K562 (cell line): ENCODE measurements around the gene RC3H2. TPM values are rescaled to one million over a fixed set of nuclear protein-coding genes. Genes with fewer than 3 reads are reported as not detected.

Experiments
- ATAC-seq: fragments of 200-7000 bp; cut with Tn5 transposase; 3 replicates; pipeline ENCODE4 v1.9.1; 2020; ENCODE audit warnings: moderate library complexity
- BruUV-seq: library from RNA; stranded (reverse); fragments of 400-500 nt; replicated peaks from 2 replicates; lab custom pipeline; 2021; lab: Mats Ljungman, UMichigan
- CTCF ChIA-PET: fragments of 300-600 bp; formaldehyde crosslinking; extraction: SDS; loops from one replicate; lab custom pipeline; 2021; ENCODE audit warnings: low intra/inter-chr PET ratio; lab: Yijun Ruan, JAX
- POLR2A ChIA-PET: fragments of 300-600, 350-650 bp; sonication (Branson Sonifier 250); formaldehyde crosslinking; extraction: SDS; loops from one replicate; lab custom pipeline; 2021; ENCODE audit warnings: antibody characterized with exemption, inconsistent platforms; lab: Yijun Ruan, JAX
- DNase-seq, 4 experiments: peaks; one replicate each; pipeline versions ENCODE4 v3.0.0 to v3.0.0-alpha.2; 2011 to 2018; ENCODE audit warnings: low spot score in 3 of 4, mixed read lengths in 3 of 4; ENCODE audit errors: extremely low read depth in 1 of 4
- FAIRE-seq: peaks from 2 replicates; lab custom pipeline; 2011; peaks lifted over from hg19 to GRCh38; lab: Jason Lieb, UNC
- H2AFZ ChIP-seq: 2 replicates; pipeline ENCODE4 v1.6.0; 2011; ENCODE audit warnings: low read depth, low read length, control low read depth, inconsistent platforms
- H3K27ac ChIP-seq: fragments of 200-600 bp; 3 replicates; pipeline ENCODE4 v1.8.0; 2011; ENCODE audit warnings: low read depth, mild to moderate bottlenecking, control low read depth, inconsistent platforms, low read length, moderate library complexity, mixed read lengths; ENCODE audit errors: extremely low read depth
- H3K27me3 ChIP-seq, 2 experiments: fragments of 300-600 bp in 1 of 2; 2 replicates in 1 of 2; 3 replicates in 1 of 2; pipeline versions ENCODE4 v1.6.0 to v1.8.0; 2011; ENCODE audit warnings: inconsistent platforms in 2 of 2, low read length in 2 of 2, mild to moderate bottlenecking in 1 of 2, mixed read lengths in 1 of 2, moderate library complexity in 1 of 2; ENCODE audit not compliant: control insufficient read depth in 2 of 2, insufficient read depth in 2 of 2
- H3K36me3 ChIP-seq: fragments of 300-600 bp; 3 replicates; pipeline ENCODE4 v1.8.0; 2011; ENCODE audit warnings: mild to moderate bottlenecking, low read length, inconsistent platforms; ENCODE audit not compliant: control insufficient read depth, insufficient read depth
- H3K4me1 ChIP-seq, 2 experiments: fragments of 200-600 bp in 1 of 2; replicated peaks in 1 of 2; 2 replicates in 1 of 2; 3 replicates in 1 of 2; pipeline versions ENCODE4 v1.5.1 to v1.8.0; 2011; ENCODE audit warnings: inconsistent platforms in 2 of 2, low read length in 2 of 2, mild to moderate bottlenecking in 1 of 2, mixed read lengths in 1 of 2, moderate library complexity in 1 of 2; ENCODE audit not compliant: control insufficient read depth in 2 of 2, insufficient read depth in 2 of 2
- H3K4me2 ChIP-seq: 2 replicates; pipeline ENCODE4 v1.6.1; 2011; ENCODE audit warnings: low read length, control low read depth, inconsistent platforms, mixed read lengths; ENCODE audit not compliant: insufficient read depth
- H3K4me3 ChIP-seq: fragments of 200-600 bp; sonication (generic), shearing (Covaris generic); 2 replicates; pipeline ENCODE4 v1.5.1; 2016; ENCODE audit warnings: control low read depth, inconsistent platforms
- H3K79me2 ChIP-seq: fragments of 200-600 bp; 3 replicates; pipeline ENCODE4 v1.8.0; 2011; ENCODE audit warnings: low read length, inconsistent platforms; ENCODE audit not compliant: control insufficient read depth, insufficient read depth
- H3K9ac ChIP-seq, 2 experiments: 2 replicates each; pipeline versions ENCODE4 v1.6.0 to v1.6.1; 2011; ENCODE audit warnings: low read depth in 2 of 2, low read length in 2 of 2, control low read depth in 1 of 2, inconsistent platforms in 1 of 2, mild to moderate bottlenecking in 1 of 2, mixed read lengths in 1 of 2; ENCODE audit not compliant: insufficient read depth in 1 of 2
- H3K9me1 ChIP-seq: one replicate; pipeline ENCODE4 v1.6.0; 2011; ENCODE audit warnings: inconsistent platforms, mild to moderate bottlenecking, low read length, moderate library complexity; ENCODE audit not compliant: control insufficient read depth, insufficient read depth
- H3K9me3 ChIP-seq: replicated peaks from 2 replicates; pipeline ENCODE4 v1.5.1; 2011; ENCODE audit warnings: low read depth, low read length, inconsistent platforms; ENCODE audit not compliant: control insufficient read depth, insufficient read depth
- H4K20me1 ChIP-seq: replicated peaks from 2 replicates; pipeline ENCODE4 v1.6.1; 2011; ENCODE audit warnings: low read length, inconsistent platforms, mixed read lengths; ENCODE audit not compliant: control insufficient read depth, insufficient read depth
- ARHGAP35 ChIP-seq: fragments of 450-650 bp; IDR thresholded peaks from 2 replicates; pipeline ENCODE4 v1.6.1; 2018; ENCODE audit not compliant: partially characterized antibody
- ARID3B ChIP-seq: fragments of 250-450 bp; sonication (Bioruptor Pico); IDR thresholded peaks from 2 replicates; pipeline ENCODE4 v1.4.0; 2020; ENCODE audit warnings: borderline replicate concordance
- ARNT ChIP-seq, 2 experiments: fragments of 450-650 bp; IDR thresholded peaks; 2 replicates each; pipeline ENCODE4 v1.6.1; 2016; ENCODE audit warnings: mild to moderate bottlenecking in 1 of 2
- CHD4 ChIP-seq: fragments of 200-600 bp; sonication (generic); IDR thresholded peaks from 3 replicates; pipeline ENCODE4 v1.6.1; 2012; ENCODE audit warnings: low read depth, mild to moderate bottlenecking, mixed read lengths, low read length, inconsistent platforms; ENCODE audit not compliant: insufficient read depth, insufficient replicate concordance, poor library complexity, severe bottlenecking
- ERF ChIP-seq: fragments of 450-650 bp; formaldehyde crosslinking; IDR thresholded peaks from 2 replicates; pipeline ENCODE4 v1.4.0; 2020; ENCODE audit warnings: mild to moderate bottlenecking, mixed read lengths
- FUS ChIP-seq: fragments of 200-400 bp; formaldehyde crosslinking; optimal IDR thresholded peaks from 2 replicates; pipeline ENCODE3; 2017; ENCODE audit warnings: low read depth, low read length
- HNRNPLL ChIP-seq: fragments of 200-400 bp; formaldehyde crosslinking; IDR thresholded peaks from 2 replicates; pipeline ENCODE4 v1.6.1; 2017; ENCODE audit warnings: low read length, low read depth, mild to moderate bottlenecking; ENCODE audit not compliant: poor library complexity, severe bottlenecking
- IRF2 ChIP-seq: sonication (generic); formaldehyde crosslinking; IDR thresholded peaks from 2 replicates; pipeline ENCODE4 v1.8.1; 2022; ENCODE audit warnings: mild to moderate bottlenecking, missing genetic modification reagents
- KAT7 ChIP-seq: sonication (generic); formaldehyde crosslinking; IDR thresholded peaks from 2 replicates; pipeline ENCODE4 v1.8.0; 2022; ENCODE audit warnings: missing genetic modification reagents, mild to moderate bottlenecking, borderline replicate concordance
- KLF6 ChIP-seq: fragments of 250-450 bp; sonication (Bioruptor Pico); IDR thresholded peaks from 2 replicates; pipeline ENCODE4 v1.4.0; 2020; ENCODE audit warnings: mild to moderate bottlenecking, moderate library complexity, borderline replicate concordance
- NCOA1 ChIP-seq: fragments of 450-650 bp; IDR thresholded peaks from 2 replicates; pipeline ENCODE4 v1.6.1; 2016; ENCODE audit warnings: low read depth
- OTX1 ChIP-seq: fragments of 450-650 bp; formaldehyde crosslinking; IDR thresholded peaks from 2 replicates; pipeline ENCODE4 v1.4.0; 2022; ENCODE audit warnings: mild to moderate bottlenecking
- PHF21A ChIP-seq: fragments of 450-650 bp; IDR thresholded peaks from 2 replicates; pipeline ENCODE4 v1.6.1; 2017; ENCODE audit warnings: low read depth, borderline replicate concordance
- RAD51 ChIP-seq: fragments of 450-650 bp; IDR thresholded peaks from 2 replicates; pipeline ENCODE4 v1.7.1; 2016; ENCODE audit warnings: low read depth, mild to moderate bottlenecking, borderline replicate concordance
- SOX6 ChIP-seq: fragments of 450-650 bp; IDR thresholded peaks from 2 replicates; pipeline ENCODE4 v1.6.1; 2014; ENCODE audit warnings: mild to moderate bottlenecking
- TCF3 ChIP-seq: sonication (generic); formaldehyde crosslinking; IDR thresholded peaks from 2 replicates; pipeline ENCODE4 v1.4.0; 2020; ENCODE audit warnings: mild to moderate bottlenecking, missing genetic modification reagents
- ZBED1 ChIP-seq: IDR thresholded peaks from 2 replicates; pipeline ENCODE4 v1.6.1; 2014
- ZNF354B ChIP-seq: fragments of 250-450 bp; sonication (Bioruptor Pico); IDR thresholded peaks from 2 replicates; pipeline ENCODE4 v1.4.0; 2020
- ZNF507 ChIP-seq: conservative IDR thresholded peaks from 2 replicates; pipeline ENCODE4 v1.6.1; 2017; ENCODE audit warnings: missing genetic modification characterization, missing compliant biosample characterization
- ZNF695 ChIP-seq: fragments of 450-650 bp; formaldehyde crosslinking; IDR thresholded peaks from 2 replicates; pipeline ENCODE4 v1.4.0; 2020; ENCODE audit warnings: mild to moderate bottlenecking, moderate library complexity
- ZSCAN32 ChIP-seq: fragments of 450-650 bp; formaldehyde crosslinking; IDR thresholded peaks from 2 replicates; pipeline ENCODE4 v1.4.0; 2020; ENCODE audit warnings: mild to moderate bottlenecking, moderate library complexity
- WGBS: fragments of 100-300 bp; shearing (Covaris generic); methylation state at CpG from one replicate; pipeline ENCODE4 v1.1.6; 2016; ENCODE audit warnings: low coverage, mixed read lengths; ENCODE audit not compliant: insufficient coverage; ENCODE audit errors: missing lambda C conversion rate; 5-methylcytosine and 5-hydroxymethylcytosine counted together
- in situ Hi-C: fragments of 300-500 bp; cut with MboI; formaldehyde crosslinking; loops from 4 replicates; pipeline ENCODE4 v1.15.0; 2018; ENCODE audit warnings: inconsistent platforms, mixed read lengths
- intact Hi-C: fragments of 100-400 bp; cut with micrococcal nuclease; formaldehyde crosslinking; loops from 2 replicates; pipeline ENCODE4 v1.14.2; 2022
- polyA plus RNA-seq, 8 experiments: library from polyadenylated mRNA; depleted of rRNA in 4 of 8; stranded (reverse) in 5 of 8; unstranded in 3 of 8; fragments of >200 nt; fragmentation: Nextera tagmentation in 2 of 8; fragmentation: Illumina TruSeq in 1 of 8; extraction: Ambion mirVana in 2 of 8; extraction: Trizol in 1 of 8; gene quantifications; 2 replicates each; pipeline versions ENCODE4 v1.2.1 to v1.2.3, GENCODE V29; 2011 to 2014; ENCODE audit warnings: inconsistent platforms in 1 of 8, missing spikeins in 1 of 8
- total RNA-seq, 7 experiments: library from RNA; depleted of rRNA in 6 of 7; stranded (reverse); fragments of >200 nt in 6 of 7; fragmentation: Illumina TruSeq in 2 of 7; extraction: Trizol in 2 of 7; gene quantifications; 2 replicates each; pipeline versions ENCODE4 v1.2.1 to v1.2.3, GENCODE V29; 2011 to 2021; ENCODE audit warnings: low replicate concordance in 1 of 7
- TF ChIP-seq, protein P1 (sequence below), 2 experiments: IDR thresholded peaks; 2 replicates each; pipeline ENCODE4 v1.6.1; 2012; ENCODE audit warnings: improper control_type of control experiment in 2 of 2, low read depth in 2 of 2, low read length in 2 of 2, borderline replicate concordance in 1 of 2

RC3H2 gene
- total and polyA plus RNA-seq, 9 of the 15 experiments (the other 6 are each of a cell fraction or from before 2014, with no cell fraction given) = 5.6 to 35.4 (median 18.6) TPM

GRCh38 chr9:122940454-122940748 lies 35.2 kb upstream of the RC3H2 start:
- peaks cover 43% of the 10 kb centered on the region for H3K79me2 ChIP-seq
- ChIA-PET CTCF (no interaction called here), POLR2A (interaction anchor here (0.6 to 1.5 kb wide), 12 partner anchors 9 to 1873 kb away, joined by 3 to 12 read pairs (median 4); partner anchors contain the start of genes ZBTB26 and ZBTB6)
- FAIRE-seq (no peak), DNase-seq (no peak), ATAC-seq (no peak)
- peak overlapping the region; percentile 90 for H2AFZ ChIP-seq
- intact Hi-C loops = no loop called here
- peaks cover 8 to 13% of the 10 kb centered on the region in 2 experiments; a peak in 4 of 5 replicates for H3K4me1 ChIP-seq
- H3K27me3 ChIP-seq = no peaks in the 10 kb centered on the region
- 30% methylated on average over 6 of the region's 6 CpGs for WGBS
- peak overlapping the region; percentile 20; the same call in 1 of the 2 replicates for H3K4me3 ChIP-seq
- H3K4me2 ChIP-seq = peak overlapping the region; percentile 89
- in situ Hi-C loops = no loop called here
- BruUV-seq = no TSS peak
- no peaks in the 10 kb centered on the region; the same call in 1 of the 2 replicates for H3K9me3 ChIP-seq
- peak overlapping the region in 1 of 2 experiments; percentile 39; a peak in 1 of 4 replicates for H3K9ac ChIP-seq
- H4K20me1 ChIP-seq = no peaks in the 10 kb centered on the region
- H3K36me3 ChIP-seq = peaks cover 34% of the 10 kb centered on the region
- H3K9me1 ChIP-seq = no peaks in the 10 kb centered on the region
- H3K27ac ChIP-seq = peak overlapping the region; percentile 57
- TF ChIP-seq CHD4 = no peak
- TF ChIP-seq NCOA1 = no peak
- TF ChIP-seq, protein P1, sequence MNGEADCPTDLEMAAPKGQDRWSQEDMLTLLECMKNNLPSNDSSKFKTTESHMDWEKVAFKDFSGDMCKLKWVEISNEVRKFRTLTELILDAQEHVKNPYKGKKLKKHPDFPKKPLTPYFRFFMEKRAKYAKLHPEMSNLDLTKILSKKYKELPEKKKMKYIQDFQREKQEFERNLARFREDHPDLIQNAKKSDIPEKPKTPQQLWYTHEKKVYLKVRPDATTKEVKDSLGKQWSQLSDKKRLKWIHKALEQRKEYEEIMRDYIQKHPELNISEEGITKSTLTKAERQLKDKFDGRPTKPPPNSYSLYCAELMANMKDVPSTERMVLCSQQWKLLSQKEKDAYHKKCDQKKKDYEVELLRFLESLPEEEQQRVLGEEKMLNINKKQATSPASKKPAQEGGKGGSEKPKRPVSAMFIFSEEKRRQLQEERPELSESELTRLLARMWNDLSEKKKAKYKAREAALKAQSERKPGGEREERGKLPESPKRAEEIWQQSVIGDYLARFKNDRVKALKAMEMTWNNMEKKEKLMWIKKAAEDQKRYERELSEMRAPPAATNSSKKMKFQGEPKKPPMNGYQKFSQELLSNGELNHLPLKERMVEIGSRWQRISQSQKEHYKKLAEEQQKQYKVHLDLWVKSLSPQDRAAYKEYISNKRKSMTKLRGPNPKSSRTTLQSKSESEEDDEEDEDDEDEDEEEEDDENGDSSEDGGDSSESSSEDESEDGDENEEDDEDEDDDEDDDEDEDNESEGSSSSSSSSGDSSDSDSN (IDR thresholded peaks at IDR 0.05; ENCODE audit: borderline replicate concordance in 1 of 2, low read depth in 2 of 2, low read length in 2 of 2) = 0 out of 4 replicates have a peak, but pooled peaks of 1 of the 2 experiments have one; percentile 25
- TF ChIP-seq FUS = no peak
- no peak for TF ChIP-seq HNRNPLL
- TF ChIP-seq OTX1 (CRISPR knock-in tag) = no peak
- peak; percentile 53; the same call in 1 of the 2 replicates for TF ChIP-seq ERF (CRISPR knock-in tag)
- TF ChIP-seq SOX6 = no peak
- no peak for TF ChIP-seq ZNF695 (CRISPR knock-in tag)
- TF ChIP-seq RAD51 = no peak
- no peak for TF ChIP-seq KAT7
- no peak for TF ChIP-seq ARHGAP35
- no peak for TF ChIP-seq ZSCAN32 (CRISPR knock-in tag)
- no peak for TF ChIP-seq TCF3 (CRISPR knock-in tag)
- TF ChIP-seq ZBED1 = no peak
- peak in 1 of 2 experiments; percentile 77; a peak in 1 of 4 replicates for TF ChIP-seq ARNT (IDR thresholded peaks at IDR 0.05)
- TF ChIP-seq KLF6 (CRISPR knock-in tag) = no peak
- no peak for TF ChIP-seq ZNF354B (CRISPR knock-in tag)
- no peak for TF ChIP-seq ARID3B
- no peak for TF ChIP-seq PHF21A
- no peak for TF ChIP-seq IRF2
- TF ChIP-seq ZNF507 (tag) = no peak
